ENCODE results near the gene ATG4B. TPM values are rescaled to one million over a fixed set of nuclear protein-coding genes. Genes with fewer than 3 reads are reported as not detected.

Gene ATG4B
- total and polyA plus RNA-seq, 2 of the 8 experiments (the other 6 are each of a cell fraction or from before 2014, with no cell fraction given), result 103 to 155 TPM

GRCh38 chr2:241722896-241723454, 85.5 kb downstream of the ATG4B start (continued):
- TF ChIP-seq, protein P1, sequence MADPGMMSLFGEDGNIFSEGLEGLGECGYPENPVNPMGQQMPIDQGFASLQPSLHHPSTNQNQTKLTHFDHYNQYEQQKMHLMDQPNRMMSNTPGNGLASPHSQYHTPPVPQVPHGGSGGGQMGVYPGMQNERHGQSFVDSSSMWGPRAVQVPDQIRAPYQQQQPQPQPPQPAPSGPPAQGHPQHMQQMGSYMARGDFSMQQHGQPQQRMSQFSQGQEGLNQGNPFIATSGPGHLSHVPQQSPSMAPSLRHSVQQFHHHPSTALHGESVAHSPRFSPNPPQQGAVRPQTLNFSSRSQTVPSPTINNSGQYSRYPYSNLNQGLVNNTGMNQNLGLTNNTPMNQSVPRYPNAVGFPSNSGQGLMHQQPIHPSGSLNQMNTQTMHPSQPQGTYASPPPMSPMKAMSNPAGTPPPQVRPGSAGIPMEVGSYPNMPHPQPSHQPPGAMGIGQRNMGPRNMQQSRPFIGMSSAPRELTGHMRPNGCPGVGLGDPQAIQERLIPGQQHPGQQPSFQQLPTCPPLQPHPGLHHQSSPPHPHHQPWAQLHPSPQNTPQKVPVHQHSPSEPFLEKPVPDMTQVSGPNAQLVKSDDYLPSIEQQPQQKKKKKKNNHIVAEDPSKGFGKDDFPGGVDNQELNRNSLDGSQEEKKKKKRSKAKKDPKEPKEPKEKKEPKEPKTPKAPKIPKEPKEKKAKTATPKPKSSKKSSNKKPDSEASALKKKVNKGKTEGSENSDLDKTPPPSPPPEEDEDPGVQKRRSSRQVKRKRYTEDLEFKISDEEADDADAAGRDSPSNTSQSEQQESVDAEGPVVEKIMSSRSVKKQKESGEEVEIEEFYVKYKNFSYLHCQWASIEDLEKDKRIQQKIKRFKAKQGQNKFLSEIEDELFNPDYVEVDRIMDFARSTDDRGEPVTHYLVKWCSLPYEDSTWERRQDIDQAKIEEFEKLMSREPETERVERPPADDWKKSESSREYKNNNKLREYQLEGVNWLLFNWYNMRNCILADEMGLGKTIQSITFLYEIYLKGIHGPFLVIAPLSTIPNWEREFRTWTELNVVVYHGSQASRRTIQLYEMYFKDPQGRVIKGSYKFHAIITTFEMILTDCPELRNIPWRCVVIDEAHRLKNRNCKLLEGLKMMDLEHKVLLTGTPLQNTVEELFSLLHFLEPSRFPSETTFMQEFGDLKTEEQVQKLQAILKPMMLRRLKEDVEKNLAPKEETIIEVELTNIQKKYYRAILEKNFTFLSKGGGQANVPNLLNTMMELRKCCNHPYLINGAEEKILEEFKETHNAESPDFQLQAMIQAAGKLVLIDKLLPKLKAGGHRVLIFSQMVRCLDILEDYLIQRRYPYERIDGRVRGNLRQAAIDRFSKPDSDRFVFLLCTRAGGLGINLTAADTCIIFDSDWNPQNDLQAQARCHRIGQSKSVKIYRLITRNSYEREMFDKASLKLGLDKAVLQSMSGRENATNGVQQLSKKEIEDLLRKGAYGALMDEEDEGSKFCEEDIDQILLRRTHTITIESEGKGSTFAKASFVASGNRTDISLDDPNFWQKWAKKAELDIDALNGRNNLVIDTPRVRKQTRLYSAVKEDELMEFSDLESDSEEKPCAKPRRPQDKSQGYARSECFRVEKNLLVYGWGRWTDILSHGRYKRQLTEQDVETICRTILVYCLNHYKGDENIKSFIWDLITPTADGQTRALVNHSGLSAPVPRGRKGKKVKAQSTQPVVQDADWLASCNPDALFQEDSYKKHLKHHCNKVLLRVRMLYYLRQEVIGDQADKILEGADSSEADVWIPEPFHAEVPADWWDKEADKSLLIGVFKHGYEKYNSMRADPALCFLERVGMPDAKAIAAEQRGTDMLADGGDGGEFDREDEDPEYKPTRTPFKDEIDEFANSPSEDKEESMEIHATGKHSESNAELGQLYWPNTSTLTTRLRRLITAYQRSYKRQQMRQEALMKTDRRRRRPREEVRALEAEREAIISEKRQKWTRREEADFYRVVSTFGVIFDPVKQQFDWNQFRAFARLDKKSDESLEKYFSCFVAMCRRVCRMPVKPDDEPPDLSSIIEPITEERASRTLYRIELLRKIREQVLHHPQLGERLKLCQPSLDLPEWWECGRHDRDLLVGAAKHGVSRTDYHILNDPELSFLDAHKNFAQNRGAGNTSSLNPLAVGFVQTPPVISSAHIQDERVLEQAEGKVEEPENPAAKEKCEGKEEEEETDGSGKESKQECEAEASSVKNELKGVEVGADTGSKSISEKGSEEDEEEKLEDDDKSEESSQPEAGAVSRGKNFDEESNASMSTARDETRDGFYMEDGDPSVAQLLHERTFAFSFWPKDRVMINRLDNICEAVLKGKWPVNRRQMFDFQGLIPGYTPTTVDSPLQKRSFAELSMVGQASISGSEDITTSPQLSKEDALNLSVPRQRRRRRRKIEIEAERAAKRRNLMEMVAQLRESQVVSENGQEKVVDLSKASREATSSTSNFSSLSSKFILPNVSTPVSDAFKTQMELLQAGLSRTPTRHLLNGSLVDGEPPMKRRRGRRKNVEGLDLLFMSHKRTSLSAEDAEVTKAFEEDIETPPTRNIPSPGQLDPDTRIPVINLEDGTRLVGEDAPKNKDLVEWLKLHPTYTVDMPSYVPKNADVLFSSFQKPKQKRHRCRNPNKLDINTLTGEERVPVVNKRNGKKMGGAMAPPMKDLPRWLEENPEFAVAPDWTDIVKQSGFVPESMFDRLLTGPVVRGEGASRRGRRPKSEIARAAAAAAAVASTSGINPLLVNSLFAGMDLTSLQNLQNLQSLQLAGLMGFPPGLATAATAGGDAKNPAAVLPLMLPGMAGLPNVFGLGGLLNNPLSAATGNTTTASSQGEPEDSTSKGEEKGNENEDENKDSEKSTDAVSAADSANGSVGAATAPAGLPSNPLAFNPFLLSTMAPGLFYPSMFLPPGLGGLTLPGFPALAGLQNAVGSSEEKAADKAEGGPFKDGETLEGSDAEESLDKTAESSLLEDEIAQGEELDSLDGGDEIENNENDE (IDR thresholded peaks at IDR 0.05; ENCODE audit: insufficient replicate concordance, low read length), result no peak
- TF ChIP-seq MAX (IDR thresholded peaks at IDR 0.05) (no peak), BRCA1 (IDR thresholded peaks at IDR 0.05; ENCODE audit: low read depth, low read length) (no peak), SAP30 (IDR thresholded peaks at IDR 0.05; ENCODE audit: insufficient read depth, insufficient replicate concordance, low read length) (no peak), CHD1 (IDR thresholded peaks at IDR 0.05; ENCODE audit: low read depth, low read length) (no peak), ZNF274 (IDR thresholded peaks at IDR 0.05; ENCODE audit: borderline replicate concordance, extremely low read depth, low read length) (no peak), RAD21 (IDR thresholded peaks at IDR 0.05 in 1 of 2, conservative IDR thresholded peaks at IDR 0.05 in 1 of 2; ENCODE audit: low read depth in 2 of 2, low read length in 2 of 2) (no peak), SIX5 (IDR thresholded peaks at IDR 0.05; ENCODE audit: low read depth, low read length) (no peak)

All from H1 (cell line).